OCI-LY7 (cell line): ENCODE results near the gene ANKRD44. TPM values are rescaled to one million over a fixed set of nuclear protein-coding genes. Genes with fewer than 3 reads are reported as not detected.
A peak's percentile ranks its signal among the peaks of the same experiment; 100 is the strongest.

Source experiments
- BruUV-seq: library from RNA; stranded (reverse); fragments of 400-500 nt; replicated peaks from 2 replicates; lab custom pipeline; 2021; lab: Mats Ljungman, UMichigan
- CTCF ChIA-PET: fragments of 300-600 bp; sonication (Branson Sonifier 250); formaldehyde crosslinking; loops from one replicate; lab custom pipeline; 2022; ENCODE audit warnings: antibody characterized with exemption; ENCODE audit not compliant: unreplicated experiment; lab: Charles Lee
- POLR2A ChIA-PET: fragments of 300-600 bp; sonication (Branson Sonifier 250); formaldehyde crosslinking; loops from one replicate; lab custom pipeline; 2022; ENCODE audit warnings: antibody characterized with exemption; lab: Charles Lee
- DNase-seq: peaks from one replicate; pipeline ENCODE4 v3.0.0-alpha.2; 2015; ENCODE audit warnings: low spot score
- H2AFZ ChIP-seq: fragments of 200-600 bp; sonication (generic), shearing (Covaris generic); 2 replicates; pipeline ENCODE4 v1.6.1; 2014; ENCODE audit warnings: mild to moderate bottlenecking, antibody characterized with exemption, low read length, moderate library complexity
- H3K27ac ChIP-seq: fragments of 200-600 bp; sonication (generic); 2 replicates; pipeline ENCODE4 v1.5.1; 2014; ENCODE audit warnings: mixed run types, low read depth, mild to moderate bottlenecking, moderate library complexity, low read length, inconsistent platforms; ENCODE audit not compliant: poor library complexity, severe bottlenecking
- H3K36me3 ChIP-seq: fragments of 200-600 bp; sonication (generic); 2 replicates; pipeline ENCODE4 v1.6.1; 2014; ENCODE audit warnings: mild to moderate bottlenecking, antibody characterized with exemption, low read length, moderate library complexity, mixed read lengths; ENCODE audit not compliant: insufficient read depth
- H3K4me1 ChIP-seq: fragments of 200-600 bp; sonication (generic); 2 replicates; pipeline ENCODE4 v1.5.1; 2014; ENCODE audit warnings: mild to moderate bottlenecking, low read length; ENCODE audit not compliant: insufficient read depth, poor library complexity, severe bottlenecking
- H3K4me2 ChIP-seq: fragments of 200-600 bp; sonication (generic); 2 replicates; pipeline ENCODE4 v1.6.1; 2014; ENCODE audit warnings: mild to moderate bottlenecking, low read length
- H3K4me3 ChIP-seq: fragments of 200-600 bp; sonication (generic); 2 replicates; pipeline ENCODE4 v1.5.1; 2014; ENCODE audit warnings: mild to moderate bottlenecking, low read depth, low read length; ENCODE audit not compliant: poor library complexity, severe bottlenecking
- H3K79me2 ChIP-seq: fragments of 200-600 bp; sonication (generic); 2 replicates; pipeline ENCODE4 v1.6.1; 2016; ENCODE audit warnings: low read depth, mild to moderate bottlenecking, low read length, moderate library complexity, mixed read lengths; ENCODE audit not compliant: insufficient read depth
- H3K9me2 ChIP-seq: fragments of 200-600 bp; sonication (generic); 2 replicates; pipeline ENCODE4 v1.6.1; 2016; ENCODE audit warnings: mild to moderate bottlenecking, low read length, mixed read lengths; ENCODE audit not compliant: insufficient read depth
- H3K9me3 ChIP-seq: fragments of 200-600 bp; sonication (generic); 2 replicates; pipeline ENCODE4 v1.6.1; 2014; ENCODE audit warnings: mild to moderate bottlenecking, mixed run types, low read length, mixed read lengths
- H4K20me1 ChIP-seq: fragments of 200-600 bp; sonication (generic); 2 replicates; pipeline ENCODE4 v1.6.1; 2014; ENCODE audit warnings: mild to moderate bottlenecking, antibody characterized with exemption, low read length, moderate library complexity, mixed read lengths; ENCODE audit not compliant: insufficient read depth
- CTCF ChIP-seq: fragments of 200-600 bp; sonication (generic); conservative IDR thresholded peaks from 2 replicates; pipeline ENCODE4 v1.5.1; 2014; ENCODE audit warnings: mild to moderate bottlenecking, antibody characterized with exemption, low read length, moderate library complexity, mixed read lengths
- EZH2phosphoT487 ChIP-seq: fragments of 200-600 bp; sonication (generic); IDR thresholded peaks from 2 replicates; pipeline ENCODE4 v1.6.1; 2018; ENCODE audit warnings: low read depth, borderline replicate concordance, mild to moderate bottlenecking, mixed run types, antibody characterized with exemption, low read length, moderate library complexity, mixed read lengths
- intact Hi-C: fragments of 100-400 bp; cut with micrococcal nuclease; formaldehyde crosslinking; loops from one replicate; pipeline ENCODE4 v1.10.0; 2022; ENCODE audit not compliant: unreplicated experiment
- total RNA-seq, 2 experiments: library from RNA; depleted of rRNA in 1 of 2; stranded (reverse); fragments of >200 nt in 1 of 2; shearing (Covaris generic) in 1 of 2; gene quantifications; 2 replicates each; pipeline ENCODE4 v1.2.3, GENCODE V29; 2014 to 2022

The ANKRD44 gene
- total RNA-seq, 2 experiments from 2014 or later, result 69.4 to 73.7 TPM

DNA sequence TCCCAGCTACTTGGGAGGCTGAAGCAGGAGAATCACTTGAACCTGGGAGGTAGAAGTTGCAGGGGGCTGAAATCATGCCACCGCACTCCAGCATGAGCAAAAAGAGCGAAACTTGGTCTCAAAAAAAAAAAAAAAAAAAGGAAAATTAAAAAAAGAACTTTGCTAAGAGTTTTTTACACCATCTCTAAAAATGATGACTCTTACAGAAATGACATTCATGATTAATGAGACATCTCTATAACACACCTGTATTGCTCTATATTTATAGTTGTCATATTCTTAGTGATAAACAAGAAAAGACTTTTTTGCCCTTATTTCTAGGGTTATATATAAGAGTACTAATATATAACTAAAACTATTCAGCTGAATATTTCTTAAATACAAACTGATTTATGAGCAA, 34.4 kb downstream of the ANKRD44 start:
- TF ChIP-seq EZH2phosphoT487 (no peak), CTCF (no peak)
- peaks cover 68% of the 10 kb centered on the region for H3K79me2 ChIP-seq
- H3K4me2 ChIP-seq, result no peak overlapping the region
- no peak overlapping the region for H3K27ac ChIP-seq
- ChIA-PET POLR2A (interaction anchor here (1.2 kb wide), 1 partner anchor 14 kb away, joined by 3 read pairs; no protein-coding TSS in a partner anchor), CTCF (no interaction called here)
- intact Hi-C loops, result no loop called here
- H3K9me2 ChIP-seq, result no peaks in the 10 kb centered on the region
- no peaks in the 10 kb centered on the region for H4K20me1 ChIP-seq
- H2AFZ ChIP-seq, result no peak overlapping the region
- H3K4me1 ChIP-seq, result peaks cover 29% of the 10 kb centered on the region
- BruUV-seq, result no TSS peak
- H3K4me3 ChIP-seq, result no peak overlapping the region
- H3K9me3 ChIP-seq, result no peaks in the 10 kb centered on the region
- no peaks in the 10 kb centered on the region for H3K36me3 ChIP-seq
- no peak for DNase-seq

GRCh38 chr2:197274937-197275336, 35.6 kb downstream of the ANKRD44 start:
- Histone ChIP-seq H4K20me1 (no peaks in the 10 kb centered on the region), H2AFZ (no peak overlapping the region), H3K4me1 (peaks cover 17% of the 10 kb centered on the region), H3K9me2 (no peaks in the 10 kb centered on the region), H3K27ac (peak overlapping the region; percentile 15), H3K4me2 (peak overlapping the region; percentile 49; the same call in 1 of the 2 replicates), H3K9me3 (no peaks in the 10 kb centered on the region), H3K79me2 (peaks cover 64% of the 10 kb centered on the region), H3K36me3 (no peaks in the 10 kb centered on the region), H3K4me3 (no peak overlapping the region)
- no peak for TF ChIP-seq CTCF
- no peak for TF ChIP-seq EZH2phosphoT487
- ChIA-PET POLR2A (interaction anchor here (0.7 kb wide), 1 partner anchor 19 kb away, joined by 4 read pairs; no protein-coding TSS in a partner anchor), CTCF (no interaction called here)
- no peak for DNase-seq
- intact Hi-C loops, result no loop called here
- BruUV-seq, result no TSS peak

DNA sequence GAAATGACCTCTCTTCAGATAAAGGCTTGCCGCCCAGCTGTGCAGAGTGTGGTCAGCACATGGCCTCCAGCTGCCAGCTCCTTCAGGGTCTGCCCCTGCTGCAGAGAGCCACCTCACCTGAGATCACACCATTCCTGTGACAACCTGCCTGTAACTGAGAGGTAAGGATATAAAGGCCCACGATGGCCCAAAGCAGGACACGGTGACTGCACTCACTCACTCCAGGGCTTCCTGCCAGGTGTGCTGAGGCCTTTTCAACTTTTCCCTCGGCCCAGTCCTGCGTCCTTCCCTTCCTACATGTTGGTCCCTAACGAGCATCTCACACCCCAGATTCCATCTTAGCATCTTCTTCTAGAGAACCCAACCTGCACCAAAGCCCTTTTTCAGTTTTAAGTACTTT, 36.2 kb downstream of the ANKRD44 start:
- H3K4me3 ChIP-seq, result no peak overlapping the region
- POLR2A ChIA-PET, result interaction anchor here (0.7 to 0.8 kb wide), 2 partner anchors 12 to 31 kb away, joined by 3 read pairs; no protein-coding TSS in a partner anchor
- no peak overlapping the region for H2AFZ ChIP-seq
- no peaks in the 10 kb centered on the region for H4K20me1 ChIP-seq
- peak overlapping the region; percentile 15 for H3K27ac ChIP-seq
- CTCF ChIA-PET, result interaction anchor here (1.5 kb wide), 1 partner anchor 17 kb away, joined by 4 read pairs; no protein-coding TSS in a partner anchor
- intact Hi-C loops, result no loop called here
- BruUV-seq, result no TSS peak
- no peak for TF ChIP-seq CTCF
- TF ChIP-seq EZH2phosphoT487, result no peak
- H3K4me1 ChIP-seq, result peaks cover 11% of the 10 kb centered on the region
- peak; percentile 39 for DNase-seq
- H3K9me2 ChIP-seq, result no peaks in the 10 kb centered on the region
- H3K9me3 ChIP-seq, result no peaks in the 10 kb centered on the region
- peak overlapping the region; percentile 49 for H3K4me2 ChIP-seq
- H3K79me2 ChIP-seq, result peaks cover 63% of the 10 kb centered on the region
- H3K36me3 ChIP-seq, result no peaks in the 10 kb centered on the region
